Mucosa of gallbladder (tissue), 1 donor: ENCODE data around the gene MCF2L. TPM values are rescaled to one million over a fixed set of nuclear protein-coding genes. Genes with fewer than 3 reads are reported as not detected.
"Not testable (repeated sequence)": the region's sequence is repeated elsewhere in the genome, so short reads cannot be mapped to it uniquely, and the experiment has no call there.

Experiments used
- DNase-seq: peaks from one replicate; pipeline ENCODE4 v3.0.0-alpha.2; 2020; ENCODE audit warnings: low spot score
- total RNA-seq: library from RNA; stranded (reverse); gene quantifications from one replicate; pipeline ENCODE4 v1.2.1, GENCODE V29; 2021
- donor health status: DM: no; HTN: no; CAD: no.

MCF2L gene
- total RNA-seq, 1 donor from 2014 or later, result 91.8 TPM

- no peak for DNase-seq
Observed at GRCh38 chr13:113094410-113094800, 125.4 kb downstream of the MCF2L start.

DNA sequence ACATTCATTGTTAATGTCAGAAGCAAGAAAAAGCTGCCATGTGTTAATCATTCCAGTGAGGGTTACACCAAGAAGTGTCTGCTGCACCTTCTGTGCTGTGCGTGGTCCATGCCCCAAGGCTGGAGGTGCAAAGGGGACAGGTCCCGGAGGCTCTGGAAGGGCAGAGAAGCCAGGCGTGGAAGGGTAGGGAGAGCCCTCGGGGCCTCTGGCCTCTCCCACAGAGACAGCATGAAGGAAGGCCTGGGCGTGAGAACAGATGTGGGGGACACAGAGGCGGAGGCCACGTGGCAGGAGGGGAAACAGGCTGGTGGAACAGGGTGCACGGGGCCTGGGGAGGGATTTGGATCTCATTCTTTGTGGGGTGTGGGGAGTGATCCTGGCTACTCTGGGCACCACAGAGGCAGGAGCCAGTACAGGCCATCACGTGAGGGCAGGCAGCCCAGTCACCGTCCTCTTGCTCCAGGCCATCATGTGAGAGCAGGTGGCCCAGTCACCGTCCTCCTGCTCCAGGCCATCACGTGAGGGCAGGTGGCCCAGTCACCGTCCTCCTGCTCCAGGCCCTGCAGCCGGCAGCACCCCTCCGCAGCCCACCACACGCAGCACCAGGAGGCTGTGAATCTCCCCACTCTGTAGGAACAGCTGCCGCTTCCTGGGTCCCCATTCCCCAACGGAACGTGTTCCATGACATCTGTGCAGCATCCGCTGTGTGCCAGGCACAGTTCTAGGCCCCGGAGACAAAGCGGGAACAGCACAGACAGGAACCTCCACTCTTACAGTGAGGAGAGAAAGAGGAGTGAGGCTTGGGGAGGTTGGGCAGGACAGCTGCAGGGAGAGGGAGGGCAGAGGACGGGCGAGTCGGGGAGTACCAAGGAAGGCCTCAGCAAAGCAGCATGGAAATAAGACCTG is 126.4 kb downstream of the MCF2L start:
- DNase-seq, result no peak

GRCh38 chr13:113096052-113096744 is 127.2 kb downstream of the MCF2L start:
- DNase-seq, result no peak

DNA sequence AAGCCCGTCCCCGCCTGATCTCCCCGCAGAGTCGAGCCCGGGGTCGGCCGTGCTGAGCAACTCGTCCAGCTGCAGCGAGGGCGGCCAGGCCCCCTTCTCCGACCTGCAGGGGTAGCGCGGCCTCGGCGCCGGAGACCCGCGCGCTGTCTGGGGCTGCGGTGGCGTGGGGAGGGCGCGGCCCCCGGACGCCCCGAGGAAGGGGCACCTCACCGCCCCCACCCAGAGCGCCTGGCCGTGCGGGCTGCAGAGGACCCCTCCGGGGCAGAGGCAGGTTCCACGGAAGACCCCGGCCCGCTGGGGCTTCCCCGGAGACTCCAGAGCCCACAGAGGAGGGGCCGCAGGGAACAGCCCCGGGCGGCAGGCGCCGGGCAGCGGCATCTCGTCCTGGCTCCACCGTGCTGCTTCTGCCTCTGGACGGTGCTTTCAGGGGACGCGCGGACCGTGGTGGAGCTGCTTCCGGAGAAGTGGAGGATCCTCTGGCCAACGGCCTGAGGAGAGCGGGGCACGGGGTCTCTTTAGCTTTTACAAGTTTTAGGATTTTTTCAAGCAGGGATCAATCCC is 127.8 kb downstream of the MCF2L start:
- DNase-seq, result no peak

DNA sequence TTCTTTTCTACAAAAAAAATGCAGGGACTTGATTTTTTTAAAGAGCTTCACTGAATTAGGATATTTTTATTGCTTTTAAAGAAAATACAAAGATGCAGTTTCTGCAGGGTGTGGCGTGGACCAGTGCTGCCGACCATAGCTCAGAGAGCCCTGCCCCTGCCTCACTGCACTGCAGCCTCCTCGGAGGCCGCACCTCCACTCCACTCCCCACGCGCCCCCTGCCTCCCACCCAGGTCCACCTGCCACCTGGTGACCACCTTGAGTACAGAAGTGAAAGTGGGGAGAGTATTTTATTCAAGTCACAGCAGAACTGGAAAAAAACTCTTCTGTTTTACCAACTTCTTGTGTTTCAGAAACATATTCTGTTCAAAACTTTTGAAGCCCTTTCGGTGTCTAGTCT is 128.6 kb downstream of the MCF2L start:
- DNase-seq, result no peak

DNA sequence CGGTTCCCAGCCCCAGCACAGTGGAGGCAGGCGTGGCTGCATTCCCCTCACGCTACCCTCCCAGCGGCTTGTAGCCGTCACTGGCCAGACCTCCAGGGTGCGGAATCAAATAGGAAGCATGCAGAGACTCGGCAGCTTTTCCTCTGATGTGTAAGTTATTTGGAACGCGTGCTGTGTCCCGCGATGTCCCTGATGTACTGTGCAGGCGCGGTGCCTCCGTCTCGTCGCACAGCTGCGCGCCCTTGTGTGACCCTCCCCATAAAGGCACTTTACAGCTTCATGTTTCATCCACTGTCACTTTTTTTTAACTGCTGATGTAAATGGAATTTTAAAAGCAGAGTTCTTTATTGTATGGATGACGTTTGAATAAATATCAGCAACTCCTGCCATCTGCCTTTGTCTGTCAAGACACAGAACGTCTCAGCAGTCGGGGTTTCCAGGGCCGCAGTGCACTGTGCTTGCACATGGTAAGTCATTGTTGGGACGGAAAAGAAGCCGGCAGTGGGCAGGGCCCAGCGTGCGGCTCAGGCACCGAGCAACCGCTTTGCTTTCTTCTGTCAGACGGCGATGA is 129.2 kb downstream of the MCF2L start:
- no peak for DNase-seq

DNA sequence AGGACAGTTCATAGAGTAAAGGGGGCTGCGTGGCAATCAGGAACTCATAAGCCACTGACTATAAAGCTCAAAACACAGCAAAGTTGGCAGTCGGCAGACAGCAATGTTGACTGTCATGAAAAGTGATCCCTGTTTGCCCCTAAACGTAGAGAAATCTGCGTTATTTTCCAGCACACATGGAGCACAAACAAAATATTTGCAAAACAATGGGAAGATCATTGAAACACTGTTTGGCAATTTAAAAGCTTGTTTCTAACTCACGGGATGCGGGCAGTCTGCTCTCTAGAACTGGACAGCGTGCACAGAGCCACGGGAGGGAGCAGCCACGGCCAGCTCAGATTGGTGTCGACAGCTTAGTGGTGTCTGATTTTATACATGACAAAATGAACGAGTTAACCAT is 130.1 kb downstream of the MCF2L start:
- no peak for DNase-seq

DNA sequence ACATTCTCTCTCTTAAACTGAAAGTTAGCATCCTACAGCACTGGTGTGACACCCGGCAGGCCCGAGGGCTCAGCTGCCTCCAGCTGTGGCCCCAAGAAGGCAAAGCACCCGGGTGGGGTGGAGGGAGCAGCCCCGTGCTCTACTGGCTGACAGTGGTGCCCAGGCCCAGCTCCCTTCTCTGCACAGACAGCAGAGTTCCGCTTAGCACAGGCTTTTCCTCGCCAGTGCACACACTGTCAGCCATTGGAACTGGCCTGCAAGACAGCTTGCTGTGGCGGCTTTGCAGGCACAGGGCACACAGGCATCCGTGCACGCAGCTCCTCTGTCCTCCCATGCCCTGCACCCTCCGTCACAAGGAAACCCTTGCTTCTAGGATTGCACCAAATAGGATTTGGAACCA is 133.3 kb downstream of the MCF2L start:
- DNase-seq, result not testable (repeated sequence)

DNA sequence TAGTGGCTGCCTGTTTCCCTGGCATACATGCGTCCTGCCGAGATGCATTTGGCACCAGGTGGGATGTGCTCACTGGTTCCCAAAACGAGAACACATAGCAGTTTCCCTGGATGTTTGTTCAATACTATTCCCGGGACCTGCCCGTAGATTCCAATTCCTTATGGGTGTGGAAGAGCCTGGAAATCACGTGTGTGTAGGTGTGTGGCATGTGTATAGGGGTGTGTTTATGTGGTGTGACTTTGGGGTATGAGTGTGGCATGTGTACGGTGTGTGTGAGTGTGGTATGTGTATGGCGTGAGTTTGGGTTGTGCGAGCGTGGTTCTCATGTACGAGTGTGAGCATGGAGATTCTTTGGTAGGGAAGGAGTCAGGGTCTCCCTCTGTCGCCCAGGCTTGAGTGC is 133.7 kb downstream of the MCF2L start:
- no peak for DNase-seq

- DNase-seq, result no peak
Observed at GRCh38 chr13:113103646-113104045, 134.6 kb downstream of the MCF2L start.

- DNase-seq, result peak; percentile 43
Observed at GRCh38 chr13:113105032-113105920, 136.3 kb downstream of the MCF2L start, which contains the start of gene F7. TSS of gene F7 (plus strand) at chr13:113105791. CDS start at chr13:113105842, 51 bp downstream.

DNA sequence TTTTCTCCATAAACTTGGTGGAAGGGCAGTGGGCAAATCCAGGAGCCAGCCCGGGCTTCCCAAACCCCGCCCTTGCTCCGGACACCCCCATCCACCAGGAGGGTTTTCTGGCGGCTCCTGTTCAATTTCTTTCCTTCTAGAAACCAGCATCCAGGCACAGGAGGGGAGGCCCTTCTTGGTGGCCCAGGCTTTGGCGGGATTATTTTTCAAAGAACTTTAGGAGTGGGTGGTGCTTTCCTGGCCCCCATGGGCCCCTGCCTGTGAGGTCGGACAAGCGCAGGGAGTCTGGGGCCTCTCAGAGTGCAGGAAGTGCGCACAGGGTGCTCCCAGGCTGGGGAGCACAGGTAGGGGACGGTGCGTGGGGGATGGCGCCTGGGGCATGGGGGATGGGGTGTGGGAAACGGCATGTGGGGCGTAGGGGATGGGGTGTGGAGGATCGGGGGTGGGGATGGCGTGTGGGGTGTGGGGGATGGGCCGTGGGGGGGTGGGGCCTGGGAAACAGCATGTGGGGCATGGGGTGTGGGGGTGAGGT is 137.0 kb downstream of the MCF2L start:
- DNase-seq, result no peak

DNA sequence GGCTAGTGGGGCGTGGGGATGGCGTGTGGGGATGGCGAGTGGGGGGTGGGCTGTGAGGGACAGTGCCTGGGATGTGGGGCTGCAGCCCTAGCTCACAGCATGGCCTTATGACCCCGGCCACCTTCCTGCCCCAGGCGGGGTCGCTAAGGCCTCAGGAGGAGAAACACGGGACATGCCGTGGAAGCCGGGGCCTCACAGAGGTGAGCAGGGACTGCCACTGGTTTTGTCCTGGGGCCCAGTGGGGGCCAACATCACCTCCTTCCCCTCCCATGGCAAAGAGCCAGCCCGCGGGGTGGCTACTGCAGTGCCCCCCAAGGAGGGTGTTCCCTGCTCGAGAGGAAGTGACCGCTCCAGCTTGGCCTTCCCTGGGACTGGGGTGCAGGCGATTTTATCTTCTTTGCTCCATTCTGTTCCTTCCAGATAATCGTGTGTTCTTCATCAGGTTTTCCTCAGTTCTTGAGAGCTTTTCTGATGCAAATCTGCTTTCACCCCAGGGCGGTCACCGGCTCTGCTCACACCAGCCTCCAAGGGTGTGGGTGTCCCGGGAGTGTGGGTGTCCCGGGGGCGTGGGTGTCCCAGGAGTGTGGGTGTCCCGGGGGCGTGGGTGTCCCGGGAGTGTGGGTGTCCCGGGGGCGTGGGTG is 137.8 kb downstream of the MCF2L start:
- no peak for DNase-seq

DNA sequence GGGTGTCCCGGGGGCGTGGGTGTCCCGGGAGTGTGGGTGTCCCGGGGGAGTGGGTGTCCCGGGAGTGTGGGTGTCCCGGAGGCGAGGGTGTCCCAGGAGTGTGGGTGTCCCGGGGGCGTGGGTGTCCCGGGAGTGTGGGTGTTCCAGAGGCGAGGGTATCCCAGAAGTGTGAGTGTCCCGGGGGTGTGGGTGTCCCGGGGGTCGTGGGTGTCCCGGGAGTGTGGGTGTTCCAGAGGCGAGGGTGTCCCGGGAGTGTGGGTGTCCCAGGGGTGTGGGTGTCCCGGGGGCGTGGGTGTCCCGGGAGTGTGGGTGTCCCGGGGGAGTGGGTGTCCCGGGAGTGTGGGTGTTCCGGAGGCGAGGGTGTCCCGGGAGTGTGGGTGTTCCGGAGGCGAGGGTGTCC is 139.5 kb downstream of the MCF2L start:
- DNase-seq, result not testable (repeated sequence)

DNA sequence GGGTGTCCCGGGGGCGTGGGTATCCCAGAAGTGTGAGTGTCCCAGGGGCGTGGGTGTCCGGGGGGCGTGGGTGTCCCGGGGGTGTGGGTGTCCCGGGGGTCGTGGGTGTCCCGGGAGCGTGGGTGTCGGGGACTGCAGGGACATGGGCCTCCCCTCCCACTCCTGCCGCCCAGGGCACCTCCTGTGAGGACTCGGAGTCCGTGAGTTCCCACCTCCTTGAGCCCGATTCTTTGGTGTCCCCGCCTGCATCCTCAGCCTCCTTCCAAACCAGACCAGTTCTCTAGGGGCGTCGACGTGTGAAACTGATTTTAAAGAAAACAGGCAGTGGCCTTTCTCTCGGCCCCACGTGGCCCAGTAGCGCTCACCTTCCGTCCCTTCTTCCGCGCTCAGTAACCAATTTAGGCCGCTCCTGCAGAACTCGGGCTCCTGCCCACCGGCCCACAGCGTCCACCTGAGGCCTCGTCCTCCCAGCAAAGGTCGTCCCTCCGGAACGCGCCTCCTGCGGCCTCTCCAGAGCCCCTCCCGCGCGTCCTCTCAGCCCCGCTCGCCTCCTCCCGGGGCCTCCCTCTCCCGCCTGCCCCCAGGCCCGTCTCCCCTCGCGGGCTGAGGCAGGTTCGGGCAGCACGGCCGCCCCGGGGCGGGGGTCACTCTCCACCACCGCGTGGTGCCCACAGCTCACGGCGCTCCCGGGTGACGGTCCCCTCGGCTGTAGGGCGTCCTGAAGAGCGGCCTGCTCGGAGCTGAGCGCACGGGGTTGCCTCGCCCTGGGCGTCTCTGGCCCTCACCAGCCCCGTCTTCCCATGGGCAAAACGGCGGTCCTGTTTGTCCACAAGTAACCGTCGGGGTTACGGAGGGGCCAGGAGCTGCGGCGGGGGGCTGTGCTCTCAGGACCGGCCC is 140.4 kb downstream of the MCF2L start:
- no peak for DNase-seq

- DNase-seq, result no peak
Observed at GRCh38 chr13:113110048-113110851, 141.2 kb downstream of the MCF2L start.

- no peak for DNase-seq
Observed at GRCh38 chr13:113110852-113111315, 141.9 kb downstream of the MCF2L start.

- DNase-seq, result not testable (repeated sequence)
Observed at GRCh38 chr13:113111821-113112220, 142.8 kb downstream of the MCF2L start.
